Naive thymus-derived CD8-positive, alpha-beta T cell (primary cell): Measurements from ENCODE around the gene PIAS2. TPM values are rescaled to one million over a fixed set of nuclear protein-coding genes. Genes with fewer than 3 reads are reported as not detected.
"Not testable (repeated sequence)": the region's sequence is repeated elsewhere in the genome, so short reads cannot be mapped to it uniquely, and the experiment has no call there.

ENCODE experiments used
- ATAC-seq, 2 donors: fragments of 150-1000 bp; cut with Tn5 transposase in 1 of 2; sonication (Bioruptor Pico), chemical (Tn5 transposase) in 1 of 2; 1 replicate in 1 of 2; 2 replicates in 1 of 2; pipeline ENCODE4 v1.10.0; 2021; ENCODE audit warnings: mild to moderate bottlenecking in 2 of 2, moderate library complexity in 2 of 2
- POLR2A ChIA-PET: fragments of 350-600 bp; sonication (Branson Sonifier 250); formaldehyde crosslinking; loops from one replicate; lab custom pipeline; 2021; ENCODE audit warnings: antibody characterized with exemption; lab: Charles Lee
- DNase-seq, 10 donors: peaks; one replicate each; pipeline versions ENCODE4 v3.0.0 to v3.0.0-alpha.2; 2020 to 2022
- H3K27ac Mint-ChIP-seq, 10 donors: one replicate each; pipeline ENCODE4 v1.8.0; 2020 to 2022; ENCODE audit warnings: mild to moderate bottlenecking in 10 of 10, mixed read lengths in 10 of 10, moderate library complexity in 4 of 10, inconsistent platforms in 1 of 10
- H3K27me3 Mint-ChIP-seq, 5 donors: one replicate each; pipeline ENCODE4 v1.8.0; 2021 to 2022; ENCODE audit warnings: mixed read lengths in 5 of 5
- H3K36me3 Mint-ChIP-seq, 3 donors: one replicate each; pipeline ENCODE4 v1.8.0; 2020 to 2022; ENCODE audit warnings: mixed read lengths in 3 of 3, mild to moderate bottlenecking in 2 of 3, inconsistent platforms in 1 of 3
- H3K4me1 Mint-ChIP-seq, 4 donors: one replicate each; pipeline ENCODE4 v1.8.0; 2021 to 2022; ENCODE audit warnings: mixed read lengths in 4 of 4
- H3K4me3 Mint-ChIP-seq, 10 donors: one replicate each; pipeline ENCODE4 v1.8.0; 2020 to 2022; ENCODE audit warnings: mild to moderate bottlenecking in 10 of 10, mixed read lengths in 10 of 10, moderate library complexity in 6 of 10, inconsistent platforms in 1 of 10
- H3K9me3 Mint-ChIP-seq, 9 donors: one replicate each; pipeline ENCODE4 v1.8.0; 2020 to 2022; ENCODE audit warnings: mixed read lengths in 9 of 9, mild to moderate bottlenecking in 3 of 9, inconsistent platforms in 1 of 9, moderate library complexity in 1 of 9
- polyA plus RNA-seq, 3 donors: library from polyadenylated mRNA; unstranded; fragments of 300-500 nt; fragmentation: Illumina TruSeq; gene quantifications; one replicate each; pipeline ENCODE4 v1.2.3, GENCODE V29; 2021
- total RNA-seq, 8 experiments: library from RNA in 2 of 8; stranded (reverse) in 2 of 8; gene quantifications; one replicate each; pipeline ENCODE4 v1.2.3 and lab custom pipeline; 2021 to 2026

The PIAS2 gene, protein sequence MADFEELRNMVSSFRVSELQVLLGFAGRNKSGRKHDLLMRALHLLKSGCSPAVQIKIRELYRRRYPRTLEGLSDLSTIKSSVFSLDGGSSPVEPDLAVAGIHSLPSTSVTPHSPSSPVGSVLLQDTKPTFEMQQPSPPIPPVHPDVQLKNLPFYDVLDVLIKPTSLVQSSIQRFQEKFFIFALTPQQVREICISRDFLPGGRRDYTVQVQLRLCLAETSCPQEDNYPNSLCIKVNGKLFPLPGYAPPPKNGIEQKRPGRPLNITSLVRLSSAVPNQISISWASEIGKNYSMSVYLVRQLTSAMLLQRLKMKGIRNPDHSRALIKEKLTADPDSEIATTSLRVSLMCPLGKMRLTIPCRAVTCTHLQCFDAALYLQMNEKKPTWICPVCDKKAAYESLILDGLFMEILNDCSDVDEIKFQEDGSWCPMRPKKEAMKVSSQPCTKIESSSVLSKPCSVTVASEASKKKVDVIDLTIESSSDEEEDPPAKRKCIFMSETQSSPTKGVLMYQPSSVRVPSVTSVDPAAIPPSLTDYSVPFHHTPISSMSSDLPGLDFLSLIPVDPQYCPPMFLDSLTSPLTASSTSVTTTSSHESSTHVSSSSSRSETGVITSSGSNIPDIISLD
- total RNA-seq (10 to 100 TPM; 40.6 to 45.4 TPM), polyA plus RNA-seq (10 to 100 TPM; 16.5 to 22.8 (median 20.7) TPM), total RNA-seq (lab: John Stamatoyannopoulos, UW) (26.6 to 69.4 (median 47.2) reads per million in 6 experiments)

GRCh38 chr18:46917108-46917802, at the start of gene PIAS2, which contains the start of gene KATNAL2:
PIAS2 (minus strand) TSS chr18:46917507; CDS start chr18:46917345, 162 bp downstream.
KATNAL2 (plus strand) TSS chr18:46917602; CDS start chr18:46946873, 29,271 bp downstream.
- Mint-ChIP-seq H3K27me3 (no peaks in the 10 kb centered on the region), H3K4me1 (peaks cover 18 to 52% (median 50%) of the 10 kb centered on the region in 4 donors), H3K9me3 (no peaks in the 10 kb centered on the region), H3K4me3 (peak within 1 kb of the TSS; percentile 83 to 95 (median 92)), H3K36me3 (no peaks in the 10 kb centered on the region), H3K27ac (peak within 1 kb of the TSS; percentile 55 to 96 (median 92))
- peak; percentile 54 to 83 (median 76) for DNase-seq
- POLR2A ChIA-PET: interaction anchor here (0.8 to 1.6 kb wide), 3 partner anchors 124 to 920 kb away, joined by 3 to 4 read pairs (median 3); partner anchors contain the start of gene HDHD2
- peak; percentile 81 to 83 for ATAC-seq

DNA sequence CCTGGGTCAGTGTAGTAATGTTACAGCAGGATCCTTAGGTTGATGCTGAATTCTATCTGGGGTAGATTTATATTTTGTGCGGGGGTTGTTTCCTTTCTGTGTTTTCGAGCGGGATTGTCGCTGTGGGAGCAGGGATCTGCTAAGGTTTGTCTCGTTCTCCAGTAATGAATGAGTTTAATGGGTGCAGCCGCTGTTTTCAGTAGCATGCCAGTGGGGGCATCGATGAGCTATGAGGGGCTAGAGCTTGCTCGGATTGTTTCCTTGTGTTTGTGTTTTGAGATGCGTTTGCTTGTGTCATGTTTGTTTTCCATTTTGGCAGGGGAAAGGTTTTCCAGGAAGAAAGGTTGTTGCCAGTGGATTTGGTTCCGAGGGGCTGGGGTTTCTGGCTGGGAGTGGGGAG, 49.0 kb upstream of the PIAS2 start:
- POLR2A ChIA-PET, DNase-seq, ATAC-seq, H3K4me3 Mint-ChIP-seq, H3K27me3 Mint-ChIP-seq, H3K27ac Mint-ChIP-seq, H3K36me3 Mint-ChIP-seq, H3K4me1 Mint-ChIP-seq: not testable (repeated sequence)
- H3K9me3 Mint-ChIP-seq: peaks cover 0 to 16% (median 4%) of the 10 kb centered on the region in 9 donors

DNA sequence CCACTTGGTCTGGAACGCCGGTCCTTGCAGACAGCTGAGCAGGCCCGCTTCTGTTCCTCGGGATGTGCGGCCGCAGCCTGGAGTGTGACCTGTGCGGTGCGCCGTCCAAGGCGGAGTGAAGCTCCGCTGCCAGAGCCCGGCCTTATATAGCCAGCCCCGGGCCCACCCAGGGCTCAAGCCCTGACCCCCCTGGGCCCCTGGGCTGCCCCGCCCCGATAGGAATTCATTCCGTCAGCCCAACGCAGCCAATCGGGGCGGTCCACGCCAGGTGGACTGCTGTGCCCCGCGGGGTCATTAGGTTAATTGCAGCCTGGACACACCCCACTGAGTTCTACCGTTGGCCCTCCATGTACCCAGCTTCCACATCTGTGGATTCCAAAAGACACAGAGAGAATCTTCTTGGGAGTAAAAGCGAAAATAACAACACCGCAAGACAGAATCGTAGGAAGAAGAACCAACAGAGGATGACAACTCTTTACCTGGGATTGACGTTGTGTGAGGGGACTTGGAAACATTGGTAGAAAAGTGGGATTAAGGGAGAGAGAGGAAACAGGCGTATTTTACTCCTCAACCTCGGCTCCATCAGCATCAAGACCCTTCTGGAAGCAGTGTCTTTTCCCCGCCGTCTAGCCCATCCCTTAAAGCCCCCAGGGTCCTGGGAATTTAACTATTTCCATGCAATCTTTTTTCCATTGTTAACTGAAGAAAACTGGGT, 47.4 kb upstream of the PIAS2 start:
- POLR2A ChIA-PET, H3K4me1 Mint-ChIP-seq, ATAC-seq, H3K27ac Mint-ChIP-seq, H3K4me3 Mint-ChIP-seq, DNase-seq: not testable (repeated sequence)
- Mint-ChIP-seq H3K9me3 (peaks cover 0 to 26% (median 12%) of the 10 kb centered on the region in 9 donors), H3K27me3 (peaks cover 0 to 11% (median 0%) of the 10 kb centered on the region in 5 donors), H3K36me3 (peaks cover 0 to 13% (median 12%) of the 10 kb centered on the region in 3 donors)

- H3K4me3 Mint-ChIP-seq, H3K4me1 Mint-ChIP-seq, POLR2A ChIA-PET, DNase-seq, H3K27ac Mint-ChIP-seq, ATAC-seq: not testable (repeated sequence)
- H3K27me3 Mint-ChIP-seq: peaks cover 0 to 11% (median 0%) of the 10 kb centered on the region in 5 donors
- H3K36me3 Mint-ChIP-seq: peaks cover 0 to 13% (median 13%) of the 10 kb centered on the region in 3 donors
- peaks cover 0 to 26% (median 12%) of the 10 kb centered on the region in 9 donors for H3K9me3 Mint-ChIP-seq
Observed at GRCh38 chr18:46963656-46964578, 46.6 kb upstream of the PIAS2 start.

DNA sequence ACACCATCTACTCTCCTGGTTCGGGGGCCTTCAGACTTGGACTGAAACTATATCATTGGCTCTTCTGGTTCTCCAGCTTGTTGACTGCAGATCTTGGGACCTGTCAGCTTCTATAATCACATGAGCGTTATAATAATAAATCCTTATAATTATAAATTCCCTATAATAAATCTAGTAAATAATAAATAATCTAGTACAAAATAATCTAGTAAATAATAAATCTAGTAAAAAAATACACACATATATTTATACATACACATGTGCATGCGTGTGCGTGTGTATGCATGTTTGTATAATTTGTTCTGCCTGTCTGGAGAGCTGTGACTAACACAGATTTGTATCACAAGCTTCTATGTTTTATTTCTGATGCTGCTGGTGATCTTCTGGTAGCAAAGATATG, 40.9 kb upstream of the PIAS2 start:
- Mint-ChIP-seq H3K4me1 (no peaks in the 10 kb centered on the region), H3K27me3 (peaks cover 0 to 11% (median 0%) of the 10 kb centered on the region in 5 donors), H3K36me3 (peaks cover 0 to 13% (median 6%) of the 10 kb centered on the region in 3 donors), H3K9me3 (peaks cover 0 to 17% (median 8%) of the 10 kb centered on the region in 9 donors), H3K4me3 (no peak overlapping the region), H3K27ac (no peak overlapping the region)
- POLR2A ChIA-PET: no interaction called here
- ATAC-seq (no peak), DNase-seq (no peak)

DNA sequence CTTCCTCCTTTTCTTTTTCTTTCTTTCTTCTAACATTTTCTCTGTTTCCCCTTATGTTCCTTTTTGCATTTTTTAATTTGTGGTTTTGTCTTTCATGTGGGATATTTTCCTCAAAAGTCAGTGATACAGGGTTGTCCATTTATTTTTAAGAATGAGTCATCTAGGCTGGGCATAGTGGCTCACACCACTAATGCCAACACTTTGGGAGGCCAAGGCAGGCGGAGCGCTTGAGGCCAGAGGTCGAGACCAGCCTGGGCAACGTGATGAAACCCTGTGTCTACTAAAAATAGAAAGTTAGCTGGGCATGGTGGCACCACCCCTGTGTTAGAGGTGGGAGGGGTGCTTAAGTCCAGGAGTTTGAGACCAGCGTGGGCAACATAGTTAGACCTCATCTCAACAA, 35.9 kb upstream of the PIAS2 start:
- POLR2A ChIA-PET: no interaction called here
- Mint-ChIP-seq H3K9me3 (no peaks in the 10 kb centered on the region), H3K4me1 (no peaks in the 10 kb centered on the region)

GRCh38 chr18:46950064-46950656, 32.9 kb upstream of the PIAS2 start:
- H3K27ac Mint-ChIP-seq: no peak overlapping the region
- ATAC-seq (no peak), DNase-seq (no peak)
- no peaks in the 10 kb centered on the region for H3K36me3 Mint-ChIP-seq
- no peaks in the 10 kb centered on the region for H3K4me1 Mint-ChIP-seq
- H3K9me3 Mint-ChIP-seq: no peaks in the 10 kb centered on the region
- POLR2A ChIA-PET: no interaction called here
- peaks cover 8 to 24% (median 14%) of the 10 kb centered on the region in 5 donors for H3K27me3 Mint-ChIP-seq
- no peak overlapping the region for H3K4me3 Mint-ChIP-seq

More for the DNA sequence above, 35.9 kb upstream of the PIAS2 start:
- Mint-ChIP-seq H3K4me3 (no peak overlapping the region), H3K27ac (no peak overlapping the region), H3K27me3 (peaks cover 6 to 23% (median 11%) of the 10 kb centered on the region in 5 donors), H3K36me3 (no peaks in the 10 kb centered on the region)
- DNase-seq: no peak
- ATAC-seq: no peak

GRCh38 chr18:46946656-46947282, 29.5 kb upstream of the PIAS2 start:
- Mint-ChIP-seq H3K27me3 (peaks cover 13 to 28% (median 18%) of the 10 kb centered on the region in 5 donors), H3K36me3 (no peaks in the 10 kb centered on the region), H3K4me1 (no peaks in the 10 kb centered on the region), H3K4me3 (no peak overlapping the region), H3K27ac (no peak overlapping the region), H3K9me3 (no peaks in the 10 kb centered on the region)
- ATAC-seq: peak; percentile 83 to 84
- POLR2A ChIA-PET: no interaction called here
- DNase-seq: peak; percentile 9 to 76 (median 35)

DNA sequence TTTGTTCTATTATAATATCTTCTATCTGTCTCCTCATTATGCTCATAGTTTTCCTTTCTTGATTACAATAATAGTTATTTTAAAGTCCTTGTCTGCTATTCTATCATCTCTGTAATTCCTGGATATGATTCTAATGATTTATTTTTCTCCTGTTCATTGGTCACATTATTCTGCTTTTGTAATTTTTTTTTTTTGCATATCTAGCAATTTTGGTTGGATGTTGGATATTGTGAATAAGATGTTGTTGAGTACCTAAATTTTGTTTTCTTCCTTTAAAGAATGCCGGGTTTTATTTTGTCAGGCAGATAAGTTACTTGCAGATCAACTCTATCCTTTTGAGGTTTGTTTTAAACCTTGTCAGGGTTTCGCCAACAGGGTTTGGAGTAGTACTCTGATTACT, 25.3 kb upstream of the PIAS2 start:
- Mint-ChIP-seq H3K27ac (peak overlapping the region in 1 of 10 donors; percentile 39), H3K4me3 (no peak overlapping the region), H3K36me3 (no peaks in the 10 kb centered on the region), H3K9me3 (no peaks in the 10 kb centered on the region), H3K4me1 (no peaks in the 10 kb centered on the region), H3K27me3 (peaks cover 4 to 9% (median 7%) of the 10 kb centered on the region in 5 donors)
- no peak for ATAC-seq
- POLR2A ChIA-PET: no interaction called here
- no peak for DNase-seq

DNA sequence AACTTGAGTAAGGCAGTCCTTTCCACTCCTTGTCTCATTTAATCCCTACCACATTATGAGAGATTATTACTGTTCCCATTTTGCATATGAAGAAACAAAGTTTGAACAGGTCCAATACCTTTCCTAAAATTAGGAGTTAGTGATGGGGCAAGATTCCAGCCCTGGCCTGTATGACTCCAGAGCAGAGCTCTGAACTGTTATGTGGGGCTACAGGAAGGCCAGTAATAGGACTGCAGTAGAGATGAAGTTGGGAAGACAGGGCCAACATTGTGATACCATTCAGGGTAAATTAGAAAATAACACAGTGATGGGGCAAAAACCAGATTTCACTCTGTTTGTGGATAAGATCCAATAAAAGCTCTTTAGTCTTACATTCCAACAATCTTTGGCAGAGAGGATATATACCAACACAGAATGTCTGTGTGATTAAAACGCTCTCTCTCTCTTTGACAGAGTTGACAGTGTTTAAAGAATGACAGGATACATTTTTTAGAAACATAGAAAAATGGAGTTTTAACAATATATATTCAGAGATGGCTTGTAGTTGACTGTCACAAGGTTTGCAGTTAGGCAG, 22.8 kb upstream of the PIAS2 start:
- Mint-ChIP-seq H3K4me1 (no peaks in the 10 kb centered on the region), H3K27me3 (peaks cover 1 to 9% (median 4%) of the 10 kb centered on the region in 5 donors), H3K27ac (no peak overlapping the region), H3K36me3 (no peaks in the 10 kb centered on the region), H3K9me3 (no peaks in the 10 kb centered on the region), H3K4me3 (no peak overlapping the region)
- DNase-seq (no peak), ATAC-seq (no peak)
- POLR2A ChIA-PET: interaction anchor here (0.6 kb wide), 1 partner anchor 969 kb away, joined by 3 read pairs; no protein-coding TSS in a partner anchor
